SK-N-SH treated with all-trans-retinoic acid at 6 μM for 48 hours (cell line): ENCODE data around the gene TMEM18.

Experiments
- ATAC-seq: fragments of 200-7000 bp; cut with Tn5 transposase; 3 replicates; pipeline ENCODE4 v1.9.1; 2020; ENCODE audit warnings: mild to moderate bottlenecking, moderate library complexity
- BACH2 ChIP-seq: fragments of 250-450 bp; sonication (Bioruptor Pico); IDR thresholded peaks from 2 replicates; pipeline ENCODE4 v1.9.0; 2021; ENCODE audit warnings: mild to moderate bottlenecking, borderline replicate concordance
- CREB5 ChIP-seq: fragments of 250-450 bp; sonication (Bioruptor Pico); IDR thresholded peaks from 2 replicates; pipeline ENCODE4 v1.5.1; 2020; ENCODE audit warnings: low read depth, mild to moderate bottlenecking, moderate library complexity
- CSDC2 ChIP-seq: fragments of 250-450 bp; sonication (Bioruptor Pico); IDR thresholded peaks from 2 replicates; pipeline ENCODE4 v1.5.0; 2020; ENCODE audit warnings: mild to moderate bottlenecking, moderate library complexity
- CSRNP3 ChIP-seq: fragments of 250-450 bp; sonication (Bioruptor Pico); IDR thresholded peaks from 2 replicates; pipeline ENCODE4 v1.5.1; 2021; ENCODE audit warnings: mild to moderate bottlenecking, moderate library complexity
- ESRRG ChIP-seq: fragments of 250-450 bp; sonication (Bioruptor Pico); IDR thresholded peaks from 2 replicates; pipeline ENCODE4 v1.6.1; 2021; ENCODE audit warnings: mild to moderate bottlenecking
- GLIS3 ChIP-seq: fragments of 250-450 bp; sonication (Bioruptor Pico); IDR thresholded peaks from 2 replicates; pipeline ENCODE4 v1.5.0; 2020; ENCODE audit warnings: mild to moderate bottlenecking, moderate library complexity
- OSR1 ChIP-seq: fragments of 250-450 bp; sonication (Bioruptor Pico); IDR thresholded peaks from 2 replicates; pipeline ENCODE4 v1.8.0; 2022; ENCODE audit warnings: moderate library complexity, mild to moderate bottlenecking, inconsistent platforms
- PATZ1 ChIP-seq: fragments of 250-450 bp; sonication (Bioruptor Pico); IDR thresholded peaks from 2 replicates; pipeline ENCODE4 v1.8.0; 2020; ENCODE audit warnings: mild to moderate bottlenecking, moderate library complexity, borderline replicate concordance
- POU6F1 ChIP-seq: fragments of 250-450 bp; sonication (Bioruptor Pico); IDR thresholded peaks from 2 replicates; pipeline ENCODE4 v1.8.0; 2021; ENCODE audit warnings: low read depth, mild to moderate bottlenecking, moderate library complexity, borderline replicate concordance
- RARB ChIP-seq: fragments of 250-450 bp; sonication (Bioruptor Pico); IDR thresholded peaks from 2 replicates; pipeline ENCODE4 v1.8.0; 2021; ENCODE audit warnings: mild to moderate bottlenecking, moderate library complexity
- SNAI2 ChIP-seq: fragments of 250-450 bp; sonication (Bioruptor Pico); IDR thresholded peaks from 2 replicates; pipeline ENCODE4 v1.5.0; 2020; ENCODE audit warnings: mild to moderate bottlenecking, moderate library complexity
- TOX ChIP-seq: fragments of 250-450 bp; sonication (Bioruptor Pico); IDR thresholded peaks from 2 replicates; pipeline ENCODE4 v1.8.0; 2021; ENCODE audit warnings: mild to moderate bottlenecking, moderate library complexity, borderline replicate concordance
- ZC3H10 ChIP-seq: fragments of 250-450 bp; sonication (Bioruptor Pico); IDR thresholded peaks from 2 replicates; pipeline ENCODE4 v1.5.1; 2021; ENCODE audit warnings: mild to moderate bottlenecking, moderate library complexity
- ZFP3 ChIP-seq: fragments of 250-450 bp; sonication (Bioruptor Pico); IDR thresholded peaks from 2 replicates; pipeline ENCODE4 v1.5.0; 2020; ENCODE audit warnings: mild to moderate bottlenecking, moderate library complexity
- ZFP30 ChIP-seq: fragments of 450-650 bp; formaldehyde crosslinking; IDR thresholded peaks from 2 replicates; pipeline ENCODE4 v1.5.0; 2022; ENCODE audit warnings: mild to moderate bottlenecking, moderate library complexity
- ZNF70 ChIP-seq: fragments of 450-650 bp; formaldehyde crosslinking; IDR thresholded peaks from 2 replicates; pipeline ENCODE4 v1.5.0; 2020; ENCODE audit warnings: mild to moderate bottlenecking, moderate library complexity
- ZNF8 ChIP-seq: fragments of 450-650 bp; formaldehyde crosslinking; IDR thresholded peaks from 2 replicates; pipeline ENCODE4 v1.5.0; 2020; ENCODE audit warnings: mild to moderate bottlenecking, moderate library complexity
- TF ChIP-seq, protein P1 (sequence below): fragments of 250-450 bp; sonication (Bioruptor Pico); IDR thresholded peaks from 2 replicates; pipeline ENCODE4 v1.5.0; 2020; ENCODE audit warnings: mild to moderate bottlenecking, moderate library complexity

The TMEM18 gene

GRCh38 chr2:650343-651310, 26.6 kb downstream of the TMEM18 start:
- no peak for ATAC-seq
- no peak for TF ChIP-seq SNAI2 (CRISPR knock-in tag)
- TF ChIP-seq CREB5 (CRISPR knock-in tag): no peak
- TF ChIP-seq ZFP3 (CRISPR knock-in tag): no peak
- no peak for TF ChIP-seq PATZ1
- TF ChIP-seq CSDC2 (CRISPR knock-in tag): no peak
- no peak for TF ChIP-seq GLIS3 (CRISPR knock-in tag)
- TF ChIP-seq TOX (CRISPR knock-in tag): no peak
- no peak for TF ChIP-seq BACH2 (CRISPR knock-in tag)
- TF ChIP-seq OSR1 (CRISPR knock-in tag): no peak
- no peak for TF ChIP-seq ESRRG (CRISPR knock-in tag)
- TF ChIP-seq CSRNP3 (CRISPR knock-in tag): no peak
- TF ChIP-seq, protein P1, sequence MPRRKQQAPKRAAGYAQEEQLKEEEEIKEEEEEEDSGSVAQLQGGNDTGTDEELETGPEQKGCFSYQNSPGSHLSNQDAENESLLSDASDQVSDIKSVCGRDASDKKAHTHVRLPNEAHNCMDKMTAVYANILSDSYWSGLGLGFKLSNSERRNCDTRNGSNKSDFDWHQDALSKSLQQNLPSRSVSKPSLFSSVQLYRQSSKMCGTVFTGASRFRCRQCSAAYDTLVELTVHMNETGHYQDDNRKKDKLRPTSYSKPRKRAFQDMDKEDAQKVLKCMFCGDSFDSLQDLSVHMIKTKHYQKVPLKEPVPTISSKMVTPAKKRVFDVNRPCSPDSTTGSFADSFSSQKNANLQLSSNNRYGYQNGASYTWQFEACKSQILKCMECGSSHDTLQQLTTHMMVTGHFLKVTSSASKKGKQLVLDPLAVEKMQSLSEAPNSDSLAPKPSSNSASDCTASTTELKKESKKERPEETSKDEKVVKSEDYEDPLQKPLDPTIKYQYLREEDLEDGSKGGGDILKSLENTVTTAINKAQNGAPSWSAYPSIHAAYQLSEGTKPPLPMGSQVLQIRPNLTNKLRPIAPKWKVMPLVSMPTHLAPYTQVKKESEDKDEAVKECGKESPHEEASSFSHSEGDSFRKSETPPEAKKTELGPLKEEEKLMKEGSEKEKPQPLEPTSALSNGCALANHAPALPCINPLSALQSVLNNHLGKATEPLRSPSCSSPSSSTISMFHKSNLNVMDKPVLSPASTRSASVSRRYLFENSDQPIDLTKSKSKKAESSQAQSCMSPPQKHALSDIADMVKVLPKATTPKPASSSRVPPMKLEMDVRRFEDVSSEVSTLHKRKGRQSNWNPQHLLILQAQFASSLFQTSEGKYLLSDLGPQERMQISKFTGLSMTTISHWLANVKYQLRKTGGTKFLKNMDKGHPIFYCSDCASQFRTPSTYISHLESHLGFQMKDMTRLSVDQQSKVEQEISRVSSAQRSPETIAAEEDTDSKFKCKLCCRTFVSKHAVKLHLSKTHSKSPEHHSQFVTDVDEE (CRISPR knock-in tag): no peak
- no peak for TF ChIP-seq RARB (CRISPR knock-in tag)
- no peak for TF ChIP-seq ZNF8 (CRISPR knock-in tag)

- ATAC-seq: no peak
Observed at GRCh38 chr2:649426-650342, 27.5 kb downstream of the TMEM18 start.

More at GRCh38 chr2:649426-650342, 27.5 kb downstream of the TMEM18 start:
- no peak for TF ChIP-seq ZNF70 (CRISPR knock-in tag)
- no peak for TF ChIP-seq GLIS3 (CRISPR knock-in tag)
- TF ChIP-seq CSRNP3 (CRISPR knock-in tag): no peak
- TF ChIP-seq POU6F1: no peak
- no peak for TF ChIP-seq ZFP30 (CRISPR knock-in tag)
- TF ChIP-seq CSDC2 (CRISPR knock-in tag): no peak
- no peak for TF ChIP-seq ZC3H10 (CRISPR knock-in tag)
